SK-N-MC (cell line): ENCODE results near the gene PLCD1.
A peak's percentile ranks its signal among the peaks of the same experiment; 100 is the strongest.
"Not testable (repeated sequence)": the region's sequence is repeated elsewhere in the genome, so short reads cannot be mapped to it uniquely, and the experiment has no call there.

Experiments
- DNase-seq: peaks from one replicate; pipeline ENCODE4 v3.0.0-alpha.2; 2011; ENCODE audit warnings: low read depth, low spot score
- H3K27ac ChIP-seq: fragments of 200-600 bp; sonication (generic); 2 replicates; pipeline ENCODE4 v1.5.1; 2016; ENCODE audit warnings: mixed run types
- H3K36me3 ChIP-seq: fragments of 200-600 bp; sonication (generic); 2 replicates; pipeline ENCODE4 v1.6.1; 2017; ENCODE audit warnings: antibody characterized with exemption, low read length, mixed read lengths; ENCODE audit not compliant: insufficient read depth
- H3K4me3 ChIP-seq: fragments of 200-600 bp; sonication (generic); 2 replicates; pipeline ENCODE4 v1.5.1; 2016
- H3K9ac ChIP-seq: fragments of 200-600 bp; sonication (generic); 2 replicates; pipeline ENCODE4 v1.8.0; 2017; ENCODE audit warnings: mixed run types, mixed read lengths; ENCODE audit not compliant: insufficient read length
- H3K9me3 ChIP-seq: fragments of 200-600 bp; sonication (generic); 2 replicates; pipeline ENCODE4 v1.6.1; 2017; ENCODE audit warnings: low read depth, mild to moderate bottlenecking, antibody characterized with exemption, low read length, moderate library complexity, mixed read lengths
- EZH2 ChIP-seq: fragments of 200-600 bp; sonication (generic); IDR thresholded peaks from one replicate; pipeline ENCODE4 v1.6.1; 2017; ENCODE audit warnings: antibody characterized with exemption
- FOXP2 ChIP-seq: optimal IDR thresholded peaks from 2 replicates; pipeline ENCODE3; 2011; ENCODE audit warnings: mild to moderate bottlenecking, moderate library complexity; ENCODE audit not compliant: insufficient read depth; ENCODE audit errors: extremely low read length, control extremely low read depth
- POLR2AphosphoS5 ChIP-seq: IDR thresholded peaks from 2 replicates; pipeline ENCODE4 v1.6.1; 2012; ENCODE audit warnings: mild to moderate bottlenecking, low read depth, low read length, borderline replicate concordance

The PLCD1 gene

DNA sequence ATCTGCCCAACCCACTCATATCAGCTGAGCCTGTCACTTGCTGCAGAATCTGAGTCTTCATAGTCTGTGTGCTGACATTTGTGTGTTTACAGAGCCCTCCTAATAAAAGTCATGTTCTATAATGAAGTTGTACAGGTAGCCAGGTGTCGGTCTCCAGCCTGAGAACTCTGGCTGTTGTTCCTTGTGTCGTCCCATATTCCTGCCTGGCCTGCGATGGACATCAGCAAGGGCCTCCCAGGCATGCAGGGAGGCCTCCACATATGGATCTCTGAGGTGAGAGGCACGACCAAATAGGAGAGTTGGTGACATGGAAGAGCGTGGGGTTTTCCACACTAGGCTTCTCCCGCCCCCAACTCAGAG, 36.0 kb downstream of the PLCD1 start:
- Histone ChIP-seq H3K4me3 (peak overlapping the region; percentile 85), H3K9ac (no peak overlapping the region)
- TF ChIP-seq POLR2AphosphoS5 (no peak), FOXP2 (no peak), EZH2 (no peak)

DNA sequence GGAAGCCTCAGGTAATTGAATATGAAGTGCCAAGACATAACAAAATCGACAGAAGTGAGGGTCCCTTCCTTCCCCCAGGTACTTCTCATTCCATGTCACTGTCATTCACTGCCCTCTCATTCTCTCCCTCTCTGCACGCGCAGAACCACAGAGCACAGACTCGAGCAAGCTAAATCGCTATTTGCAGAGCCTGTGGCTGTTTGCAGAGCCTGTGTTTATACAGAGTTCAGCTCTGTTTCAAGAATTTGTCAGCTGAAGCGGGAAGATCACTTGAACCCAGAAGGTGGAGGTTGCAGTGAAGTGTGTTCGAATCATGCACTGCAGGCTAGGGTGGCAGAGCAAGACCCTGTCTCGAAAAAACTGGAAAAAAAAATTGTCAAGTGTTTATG, 36.4 kb downstream of the PLCD1 start:
- Histone ChIP-seq H3K9ac (no peak overlapping the region), H3K27ac (no peak overlapping the region), H3K36me3 (no peaks in the 10 kb centered on the region), H3K4me3 (no peak overlapping the region), H3K9me3 (no peaks in the 10 kb centered on the region)
- no peak for TF ChIP-seq EZH2
- no peak for TF ChIP-seq POLR2AphosphoS5
- no peak for TF ChIP-seq FOXP2
- DNase-seq: no peak

More for the DNA sequence above, 36.0 kb downstream of the PLCD1 start:
- Histone ChIP-seq H3K27ac (no peak overlapping the region), H3K9me3 (no peaks in the 10 kb centered on the region), H3K36me3 (no peaks in the 10 kb centered on the region)
- no peak for DNase-seq

DNA sequence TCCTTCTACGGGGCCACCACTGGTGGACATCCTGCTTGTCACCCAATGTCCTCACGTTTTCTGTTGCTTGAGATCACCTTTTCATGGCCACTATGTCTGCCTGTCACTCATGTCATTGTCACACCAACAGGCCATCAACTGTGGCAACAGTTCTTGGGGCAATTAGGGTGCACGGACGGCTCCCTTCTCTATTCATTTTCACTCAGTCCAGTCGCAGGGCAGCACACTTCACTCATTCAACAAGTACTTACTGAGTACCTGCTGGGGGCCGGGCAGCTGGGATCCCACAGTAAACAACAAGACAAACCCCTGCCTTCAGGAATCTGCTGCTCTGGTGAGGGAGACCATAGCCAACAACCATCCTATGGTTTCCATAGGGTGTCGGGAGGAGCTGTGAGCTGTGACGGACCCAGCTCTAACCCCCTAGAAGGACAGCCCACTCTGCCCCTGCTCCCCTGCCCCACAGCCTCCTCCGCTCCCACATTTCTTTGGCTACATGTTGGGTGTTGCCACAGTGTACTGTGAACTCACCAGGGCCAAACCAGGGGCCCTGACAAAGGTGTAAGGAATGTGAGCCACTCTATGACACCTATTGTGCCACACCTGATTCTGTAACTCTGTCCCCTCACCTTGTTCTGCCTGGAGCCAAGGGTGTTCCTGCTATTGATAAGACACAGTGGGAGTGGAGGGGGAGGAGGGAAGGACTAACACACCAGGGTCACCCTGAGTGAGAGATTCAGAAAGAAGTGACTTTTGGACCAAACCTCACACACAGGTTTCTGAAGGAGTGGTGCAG, 37.0 kb downstream of the PLCD1 start:
- TF ChIP-seq POLR2AphosphoS5 (no peak), EZH2 (no peak), FOXP2 (no peak)
- no peak overlapping the region for H3K4me3 ChIP-seq
- H3K27ac ChIP-seq: no peak overlapping the region
- H3K9ac ChIP-seq: no peak overlapping the region
- no peak for DNase-seq
- H3K9me3 ChIP-seq: no peaks in the 10 kb centered on the region
- H3K36me3 ChIP-seq: no peaks in the 10 kb centered on the region

DNA sequence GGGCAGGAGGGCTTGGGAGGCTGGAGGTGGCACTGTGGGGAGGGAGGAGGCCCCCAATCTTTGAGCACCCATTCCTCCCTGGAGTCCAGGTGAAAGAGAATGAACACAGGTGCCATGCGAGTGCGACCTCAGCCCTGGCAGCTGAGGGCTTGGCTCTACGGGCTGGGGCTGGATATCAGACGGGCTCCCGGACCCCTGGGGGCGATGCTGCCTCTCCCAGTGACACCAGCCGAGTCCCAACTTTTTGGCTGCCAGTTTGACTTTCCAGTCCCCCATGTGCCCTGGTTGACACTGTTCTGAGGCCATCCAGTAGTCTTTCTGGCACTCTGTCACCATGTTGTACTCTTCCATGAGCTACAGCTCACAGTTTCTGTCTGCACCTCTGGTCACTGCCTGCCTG, 37.6 kb downstream of the PLCD1 start:
- no peaks in the 10 kb centered on the region for H3K9me3 ChIP-seq
- no peak for TF ChIP-seq EZH2
- TF ChIP-seq FOXP2: no peak
- no peak for TF ChIP-seq POLR2AphosphoS5
- H3K36me3 ChIP-seq: no peaks in the 10 kb centered on the region
- no peak for DNase-seq
- no peak overlapping the region for H3K4me3 ChIP-seq
- H3K9ac ChIP-seq: no peak overlapping the region
- H3K27ac ChIP-seq: no peak overlapping the region

DNA sequence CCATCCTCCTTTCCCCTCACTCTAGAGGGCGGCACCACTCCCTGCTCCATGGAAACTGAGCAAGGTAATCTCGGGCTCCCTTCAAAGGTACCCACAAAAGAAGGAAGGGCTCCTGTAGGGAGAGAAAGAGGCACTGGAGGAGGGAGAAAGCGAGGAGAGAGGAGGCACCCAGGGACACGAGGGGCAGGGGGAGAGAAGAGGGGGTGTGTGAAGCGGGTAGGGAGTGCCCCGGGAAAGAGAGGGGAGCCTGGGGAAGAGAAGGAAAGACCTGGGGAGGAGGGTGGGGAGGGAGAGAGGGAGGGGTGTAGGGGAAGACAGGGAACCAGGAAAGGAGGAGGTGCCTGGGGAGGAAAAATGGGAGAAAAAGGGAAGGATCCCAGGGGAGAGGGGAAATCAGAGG, 38.3 kb downstream of the PLCD1 start:
- Histone ChIP-seq H3K36me3 (no peaks in the 10 kb centered on the region), H3K4me3 (no peak overlapping the region), H3K9ac (no peak overlapping the region), H3K9me3 (no peaks in the 10 kb centered on the region), H3K27ac (no peak overlapping the region)
- DNase-seq: no peak
- TF ChIP-seq FOXP2 (no peak), POLR2AphosphoS5 (no peak), EZH2 (no peak)

DNA sequence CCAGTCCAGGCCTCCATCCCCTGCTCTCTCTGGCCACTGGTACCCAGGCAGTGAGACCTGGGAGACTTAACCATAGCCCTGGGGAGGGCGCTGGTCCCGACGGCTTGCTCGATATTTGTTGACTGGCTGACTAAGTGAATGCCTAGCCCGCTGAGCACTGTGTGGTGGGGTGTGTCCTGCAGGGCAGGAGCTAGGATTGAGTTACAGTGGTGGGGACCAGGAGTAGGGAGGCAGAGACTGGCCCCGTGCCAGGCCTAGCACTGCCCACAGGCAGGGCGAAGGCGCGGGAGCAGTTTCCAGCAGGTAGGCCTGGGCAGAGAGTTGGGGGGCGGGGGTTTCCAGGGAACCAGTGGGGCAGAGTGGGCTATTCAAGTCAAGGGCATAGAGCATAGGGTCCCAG, 38.9 kb downstream of the PLCD1 start, which contains the start of gene VILL:
Gene VILL (plus strand): TSS at position 260 of the 400 bp plus-strand sequence. CDS start 2,887 bp downstream, outside the sequence.
- no peak for TF ChIP-seq POLR2AphosphoS5
- no peak within 1 kb of the TSS for H3K9ac ChIP-seq
- H3K9me3 ChIP-seq: no peaks in the 10 kb centered on the region
- no peak for DNase-seq
- no peak within 1 kb of the TSS for H3K27ac ChIP-seq
- H3K4me3 ChIP-seq: no peak within 1 kb of the TSS
- H3K36me3 ChIP-seq: no peaks in the 10 kb centered on the region

DNA sequence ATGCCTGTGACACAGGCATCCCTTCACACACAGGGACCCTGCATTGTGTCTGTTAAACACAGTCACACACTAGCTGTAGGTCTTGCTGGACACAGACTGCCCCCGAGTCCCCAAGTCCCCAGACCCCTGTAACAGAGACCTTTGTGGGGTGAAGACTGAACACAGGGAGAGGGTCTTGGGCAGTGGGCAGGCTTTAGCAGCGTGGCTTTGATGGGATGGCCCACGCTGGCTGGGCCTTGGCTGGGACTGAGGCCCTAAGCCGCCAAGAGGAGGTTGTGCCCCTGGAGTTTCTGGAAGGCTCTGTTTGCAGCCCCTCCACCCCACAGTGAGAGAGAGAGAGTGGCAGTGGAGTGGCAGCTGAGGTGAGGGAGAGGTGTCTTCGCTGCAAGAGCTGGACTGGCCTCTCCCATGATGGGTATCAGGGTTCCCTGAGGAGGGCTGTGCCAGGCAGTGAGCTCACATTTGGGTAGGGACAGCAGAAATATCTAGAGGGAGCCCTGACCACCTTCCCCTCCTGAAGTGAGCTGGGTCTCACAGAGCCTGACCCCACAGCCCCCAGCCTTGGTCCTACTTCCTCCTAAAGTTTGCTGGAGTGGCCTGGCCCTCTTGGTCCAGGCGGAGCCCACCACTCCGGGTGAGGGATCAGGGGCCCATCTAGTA, 39.5 kb downstream of the PLCD1 start:
- H3K9ac ChIP-seq: no peak overlapping the region
- no peak for DNase-seq
- H3K36me3 ChIP-seq: no peaks in the 10 kb centered on the region
- H3K4me3 ChIP-seq: no peak overlapping the region
- TF ChIP-seq EZH2 (no peak), FOXP2 (no peak), POLR2AphosphoS5 (no peak)
- H3K9me3 ChIP-seq: no peaks in the 10 kb centered on the region
- no peak overlapping the region for H3K27ac ChIP-seq

DNA sequence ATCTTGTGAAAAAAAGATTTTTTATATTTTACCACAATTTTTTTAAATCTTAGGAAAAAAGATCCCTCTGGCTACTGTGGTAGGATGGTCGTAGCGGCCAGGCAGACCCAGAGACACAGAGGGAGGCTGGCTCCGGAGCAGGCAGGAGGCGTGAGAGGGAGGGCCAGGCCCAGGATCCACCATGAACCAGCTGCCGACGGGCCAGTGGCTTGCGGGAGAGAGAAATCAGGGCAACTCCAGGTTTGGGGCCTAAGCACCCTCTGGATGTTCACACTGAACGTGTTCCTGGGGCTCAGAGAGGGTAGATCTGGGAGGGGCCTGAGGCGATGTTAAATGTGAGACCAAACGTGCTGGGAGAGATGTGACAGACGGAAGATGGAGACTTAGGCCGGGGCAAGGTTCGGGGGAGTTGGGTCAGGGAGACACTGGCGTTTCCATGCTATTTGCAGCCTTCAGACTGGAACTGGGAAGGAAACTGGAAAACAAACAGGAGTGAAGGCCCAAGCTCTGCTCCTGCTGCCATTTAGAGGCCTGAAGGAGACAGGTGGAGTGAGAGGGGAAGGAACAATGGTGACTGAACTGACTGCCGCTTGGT, 40.4 kb downstream of the PLCD1 start:
- Histone ChIP-seq H3K36me3 (no peaks in the 10 kb centered on the region), H3K9ac (no peak overlapping the region), H3K4me3 (no peak overlapping the region), H3K27ac (no peak overlapping the region), H3K9me3 (no peaks in the 10 kb centered on the region)
- no peak for DNase-seq
- TF ChIP-seq FOXP2 (no peak), EZH2 (no peak), POLR2AphosphoS5 (no peak)

DNA sequence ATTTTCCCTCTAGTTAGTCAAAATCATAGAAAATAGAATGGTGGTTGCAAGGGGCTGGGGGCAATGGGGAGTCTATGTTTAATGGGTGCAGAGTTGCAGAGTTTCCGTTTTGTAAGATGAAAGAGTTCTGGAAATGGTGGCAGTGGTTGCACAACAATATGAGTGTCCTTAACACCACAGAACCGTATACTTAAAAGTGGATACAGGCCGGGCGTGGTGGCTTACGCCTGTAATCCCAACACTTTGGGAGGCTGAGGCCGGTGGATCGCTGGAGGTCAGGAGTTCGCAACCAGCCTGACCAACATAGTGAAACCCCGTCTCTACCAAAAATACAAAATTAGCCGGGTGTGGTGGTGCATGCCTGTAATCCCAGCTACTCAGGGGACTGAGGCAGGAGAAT, 41.1 kb downstream of the PLCD1 start:
- H3K36me3 ChIP-seq, H3K4me3 ChIP-seq, H3K9ac ChIP-seq, H3K27ac ChIP-seq, DNase-seq, H3K9me3 ChIP-seq: not testable (repeated sequence)
